Measurements from ENCODE around the gene ABTB1. TPM values are rescaled to one million over a fixed set of nuclear protein-coding genes. Genes with fewer than 3 reads are reported as not detected.

The ABTB1 gene
- total and polyA plus RNA-seq, 2 experiments from 2014 or later: 3.7 to 5.7 TPM

Other genes with a start within 250 kb of the ABTB1 start
- gene TPRA1, start 82.2 kb upstream of the ABTB1 start, total RNA-seq (2014; rRNA removed; shearing (Covaris generic)): 24.1 and 30.4 TPM in 2 replicates
- gene TPRA1, start 82.2 kb upstream of the ABTB1 start, polyA plus RNA-seq (2016; fragmentation: Nextera tagmentation; extraction: Ambion mirVana): 16.7 and 19.4 TPM in 2 replicates
- 184 and 235 TPM in 2 replicates for gene MCM2, start 74.5 kb upstream of the ABTB1 start, total RNA-seq (2014; rRNA removed; shearing (Covaris generic))
- 27.4 and 32.8 TPM in 2 replicates for gene MCM2, start 74.5 kb upstream of the ABTB1 start, polyA plus RNA-seq (2016; fragmentation: Nextera tagmentation; extraction: Ambion mirVana)
- 51.0 and 57.6 TPM in 2 replicates for gene PODXL2, start 43.8 kb upstream of the ABTB1 start, total RNA-seq (2014; rRNA removed; shearing (Covaris generic))
- gene PODXL2, start 43.8 kb upstream of the ABTB1 start, polyA plus RNA-seq (2016; fragmentation: Nextera tagmentation; extraction: Ambion mirVana): 18.4 and 19.1 TPM in 2 replicates
- gene MGLL, start 149.6 kb downstream of the ABTB1 start, total RNA-seq (2014; rRNA removed; shearing (Covaris generic)): 0.62 and 0.83 TPM in 2 replicates
- gene MGLL, start 149.6 kb downstream of the ABTB1 start, polyA plus RNA-seq (2016; fragmentation: Nextera tagmentation; extraction: Ambion mirVana): 0.71 and 1.3 TPM in 2 replicates
- 0.23 and 0.69 TPM in 2 replicates for gene KBTBD12, start 242.3 kb downstream of the ABTB1 start, total RNA-seq (2014; rRNA removed; shearing (Covaris generic))
- 0.53 and 0.73 TPM in 2 replicates for gene KBTBD12, start 242.3 kb downstream of the ABTB1 start, polyA plus RNA-seq (2016; fragmentation: Nextera tagmentation; extraction: Ambion mirVana)